ENCODE measurements around the gene PRR14.
"Not testable (repeated sequence)": the region's sequence is repeated elsewhere in the genome, so short reads cannot be mapped to it uniquely, and the experiment has no call there.

PRR14 gene

DNA sequence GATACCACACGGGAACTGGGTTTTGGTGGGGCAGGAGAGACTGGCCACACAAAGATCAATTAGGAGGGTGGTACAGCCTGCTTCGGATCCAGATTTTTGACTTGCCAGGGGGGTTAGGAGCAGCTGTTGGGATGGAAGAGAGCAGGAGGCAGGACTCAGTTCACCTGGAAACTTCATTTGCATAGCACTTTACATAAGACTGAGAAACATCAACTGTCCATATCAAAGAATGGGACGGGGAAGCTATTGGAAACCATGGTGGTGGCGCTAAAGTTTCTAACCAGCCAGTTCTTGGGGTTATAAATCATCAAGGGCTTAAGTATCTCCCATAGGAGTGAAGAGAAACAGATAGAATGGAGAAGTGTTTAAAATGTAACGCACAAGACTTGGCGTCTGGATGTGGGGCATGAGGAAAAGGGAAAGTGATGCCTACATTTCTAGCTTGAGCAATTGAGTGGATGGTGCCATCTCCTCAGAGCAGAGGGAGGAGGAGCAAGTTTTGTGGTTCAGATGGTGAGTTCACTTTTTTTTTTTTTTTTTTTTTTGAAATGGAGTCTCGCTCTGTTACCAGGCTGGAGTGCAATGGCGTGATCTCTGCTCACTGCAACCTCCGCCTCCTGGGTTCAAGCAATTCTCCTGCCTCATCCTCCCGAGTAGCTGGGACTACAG, 41.8 kb downstream of the PRR14 start:
- no peak for DNase-seq (ENCODE audit: low read depth)

DNA sequence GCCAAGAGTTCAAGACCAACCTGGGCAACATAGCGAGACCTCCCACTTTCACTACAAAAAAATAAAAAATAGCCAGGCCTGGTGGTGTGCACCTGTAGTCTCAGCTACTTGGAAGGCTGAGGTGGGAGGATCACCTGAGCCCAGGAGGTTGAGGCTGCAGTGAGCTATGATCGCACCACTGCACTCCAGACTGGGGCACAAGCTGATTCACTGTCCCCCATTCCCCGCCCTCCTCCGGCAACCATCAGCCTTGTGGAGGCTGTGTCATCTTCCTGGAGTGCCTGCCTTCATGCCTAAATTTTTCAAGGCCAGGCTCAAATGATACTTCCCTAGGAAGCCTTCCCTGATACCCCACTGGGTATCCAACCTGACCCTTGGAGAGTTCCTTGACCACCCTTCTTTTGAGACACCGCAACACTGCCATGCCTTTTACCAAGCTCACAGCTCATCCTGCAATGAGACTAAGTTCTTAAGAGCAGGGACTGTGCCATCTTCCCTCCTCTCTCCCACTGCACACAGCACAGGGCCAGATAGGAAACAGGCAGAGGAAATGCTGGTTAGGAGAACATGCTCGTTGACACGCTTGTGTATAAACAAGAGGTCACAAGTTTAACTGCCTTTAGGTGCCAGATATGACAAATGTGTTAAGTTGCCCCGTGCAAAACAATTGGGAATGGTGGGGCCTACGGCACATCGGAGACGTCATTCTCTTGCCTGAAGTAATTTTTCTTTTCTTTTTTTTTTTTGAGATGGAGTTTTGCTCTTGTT, 44.4 kb downstream of the PRR14 start:
- no peak for DNase-seq (ENCODE audit: low read depth)

DNA sequence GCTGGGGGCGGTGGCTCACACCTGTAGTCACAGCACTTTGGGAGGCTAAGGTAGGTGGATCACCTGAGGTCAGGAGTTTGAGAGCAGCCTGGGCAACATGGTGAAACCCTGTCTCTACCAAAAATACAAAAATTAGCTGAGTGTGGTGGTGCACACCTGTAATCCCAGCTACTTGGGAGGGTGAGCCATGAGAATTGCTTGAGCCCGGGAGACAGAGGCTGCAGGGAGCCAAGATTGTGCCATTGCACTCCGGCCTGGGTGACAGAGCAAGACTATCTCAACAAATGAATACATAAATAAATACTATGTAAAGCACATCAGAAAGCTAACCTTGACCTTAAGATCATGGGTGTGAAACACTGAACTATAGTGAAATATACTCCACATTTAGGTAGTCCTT, 45.9 kb downstream of the PRR14 start:
- not testable (repeated sequence) for DNase-seq (ENCODE audit: low read depth)

DNA sequence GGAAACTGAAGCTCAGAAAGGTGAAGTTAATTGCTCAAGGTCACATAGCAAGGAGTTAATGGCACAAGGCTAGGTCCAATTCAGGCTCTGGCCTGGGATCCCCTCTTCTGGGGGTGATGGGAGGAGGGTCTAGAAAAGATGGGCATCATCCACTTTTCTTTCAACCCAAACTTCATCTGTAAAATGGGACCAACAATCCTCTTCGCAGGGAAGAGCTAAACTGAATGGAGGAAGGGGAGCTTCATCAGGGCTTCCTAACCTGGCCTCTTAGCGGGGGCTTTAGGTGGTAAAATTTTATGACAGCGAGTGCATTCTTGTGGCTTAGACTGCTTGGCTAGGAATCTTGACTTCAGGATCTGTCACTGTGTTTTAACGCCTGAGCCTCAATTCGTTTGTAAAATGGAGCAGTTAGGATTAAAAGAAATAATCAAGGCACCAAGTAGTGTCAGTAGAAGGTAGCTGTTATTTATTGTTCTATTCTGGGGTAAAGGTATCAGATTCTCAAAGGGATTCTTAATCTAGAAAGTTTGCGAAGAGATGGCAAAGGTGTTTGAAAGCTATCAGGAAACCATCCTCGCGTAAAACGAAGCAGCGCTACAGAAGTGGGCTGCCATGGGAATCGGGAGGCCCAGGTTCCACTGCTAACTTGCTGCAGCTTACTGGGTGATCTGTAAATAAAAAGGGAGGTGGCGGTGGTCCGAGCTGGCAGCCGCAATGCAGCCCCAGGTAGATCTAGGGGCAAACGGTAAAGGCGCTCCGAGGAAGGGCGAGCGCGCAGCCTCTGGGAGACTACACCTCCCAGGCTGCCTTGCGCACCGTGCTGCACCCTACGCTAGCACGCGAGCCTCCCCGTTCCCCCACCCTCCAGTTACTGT, 46.7 kb downstream of the PRR14 start:
- no peak for DNase-seq (ENCODE audit: low read depth)

DNA sequence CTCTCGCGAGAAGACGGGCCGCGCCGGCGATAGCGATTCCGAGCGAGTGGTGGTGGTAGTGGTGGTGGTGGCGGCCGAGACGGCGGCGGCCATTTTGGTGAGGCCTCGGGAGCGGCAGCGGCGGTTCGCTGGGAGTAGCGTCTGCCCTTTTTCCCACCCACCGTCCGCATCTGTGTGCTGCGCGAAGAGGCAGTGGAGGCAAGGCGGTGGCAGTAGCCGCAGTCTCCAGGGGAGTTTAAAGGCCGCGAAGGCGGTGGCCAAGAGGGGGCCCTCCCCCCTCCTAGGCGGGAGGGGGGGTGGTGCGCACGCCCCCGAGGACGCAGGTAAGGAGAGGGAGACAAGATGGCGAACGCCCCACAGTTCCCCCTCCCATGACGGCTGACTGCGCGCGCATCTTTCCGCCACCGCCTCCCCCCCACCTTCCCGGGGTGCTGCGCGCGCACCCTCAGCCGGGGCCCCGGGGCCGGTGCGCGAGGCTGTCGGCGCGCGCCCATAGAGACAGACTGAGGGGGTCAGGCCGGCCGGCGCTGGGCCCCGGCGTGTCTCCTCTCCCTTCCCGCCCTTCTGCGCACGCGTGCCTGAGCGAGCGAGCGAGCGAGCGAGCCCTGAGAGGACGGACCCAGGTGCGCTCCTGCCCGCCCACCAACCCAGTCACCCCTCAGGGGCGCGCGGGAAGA, 47.5 kb downstream of the PRR14 start:
- DNase-seq (ENCODE audit: low read depth), result peak; percentile 98

DNA sequence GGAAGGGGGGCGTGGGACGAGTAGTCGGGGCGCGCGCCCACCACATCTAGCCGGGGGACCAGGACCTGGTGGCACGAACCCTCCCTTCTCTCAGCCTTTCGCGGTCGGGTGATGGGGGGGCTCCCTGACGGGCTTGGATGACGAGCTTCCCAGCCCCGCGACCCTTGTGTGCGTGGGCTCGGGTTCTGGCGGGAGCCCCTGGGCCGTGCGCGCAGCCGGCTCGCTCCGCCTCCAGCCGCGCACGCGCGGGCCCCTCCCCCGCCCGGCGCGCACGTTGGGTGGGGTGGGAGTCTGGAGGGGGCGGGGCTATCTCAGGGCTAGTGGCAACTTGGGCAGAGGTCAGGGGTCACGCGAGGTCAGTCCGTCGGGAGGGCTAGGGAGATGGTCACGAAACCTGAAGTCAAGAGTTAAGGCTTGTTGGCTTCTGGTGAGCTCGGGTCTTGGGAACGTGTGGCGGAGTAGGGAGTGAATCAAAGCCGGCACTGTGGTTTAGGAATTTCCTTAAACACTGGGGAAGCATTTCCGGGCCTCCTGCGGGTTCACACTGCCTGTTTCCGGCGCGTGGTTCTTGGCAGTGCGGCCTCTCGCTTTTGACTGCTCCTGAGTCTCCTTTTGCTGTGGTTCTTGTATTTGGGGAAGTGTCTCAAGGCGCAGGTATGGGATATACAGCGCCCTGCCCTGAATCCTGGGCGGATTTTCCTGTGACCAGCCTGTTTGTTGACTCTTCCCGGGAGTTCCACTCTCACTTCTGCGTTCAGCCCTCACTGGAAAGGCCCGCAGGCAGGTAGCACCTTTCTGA, 48.3 kb downstream of the PRR14 start, which contains the start of gene SRCAP:
TSS of gene SRCAP (plus strand) at position 356 of the 799 bp plus-strand sequence. CDS start 1,654 bp downstream, outside the sequence.
- DNase-seq (ENCODE audit: low read depth), result peak; percentile 73

DNA sequence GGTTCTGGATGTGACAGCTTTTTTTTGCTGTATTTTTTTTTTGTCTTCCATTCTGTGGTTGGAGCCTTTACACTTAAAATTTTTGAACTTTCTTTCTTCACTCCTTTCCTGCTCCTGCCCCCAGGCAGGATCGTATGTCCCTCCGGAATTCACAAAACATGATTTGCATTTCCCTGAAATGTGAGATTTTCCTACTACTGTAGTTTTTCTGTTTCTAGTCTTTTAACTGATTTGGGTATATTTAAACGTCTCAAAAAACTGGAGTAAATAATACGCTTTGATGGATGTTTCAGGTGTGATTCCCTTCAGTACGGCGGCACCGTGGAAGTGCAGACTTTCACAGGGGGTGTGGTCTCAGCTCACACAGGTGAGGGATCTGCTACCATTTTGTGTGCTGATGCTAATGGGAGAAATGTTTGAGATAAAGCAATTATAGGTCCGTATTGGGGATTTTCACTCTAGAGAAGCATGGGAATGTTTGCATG, 48.9 kb downstream of the PRR14 start:
- no peak for DNase-seq (ENCODE audit: low read depth)

DNA sequence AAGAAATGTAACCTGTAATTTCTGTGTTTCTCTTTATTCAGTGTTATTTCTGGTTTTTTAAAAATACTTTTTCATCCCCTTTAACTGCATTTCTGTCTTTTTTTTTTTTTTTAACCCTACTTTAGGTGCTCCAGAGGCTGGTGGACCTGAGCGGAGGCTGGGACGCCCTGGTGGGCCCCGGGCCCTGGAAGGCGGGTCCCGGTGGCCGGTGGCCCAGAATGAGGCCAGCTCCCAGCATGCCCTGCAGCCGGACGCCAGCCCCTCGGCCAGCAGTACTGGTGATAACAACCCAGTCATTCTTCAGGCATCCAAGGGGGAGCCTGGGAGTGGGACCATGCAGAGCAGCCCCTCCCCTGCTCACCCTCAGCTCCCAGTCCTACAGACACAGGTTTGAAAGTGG, 49.7 kb downstream of the PRR14 start:
- DNase-seq (ENCODE audit: low read depth), result no peak

DNA sequence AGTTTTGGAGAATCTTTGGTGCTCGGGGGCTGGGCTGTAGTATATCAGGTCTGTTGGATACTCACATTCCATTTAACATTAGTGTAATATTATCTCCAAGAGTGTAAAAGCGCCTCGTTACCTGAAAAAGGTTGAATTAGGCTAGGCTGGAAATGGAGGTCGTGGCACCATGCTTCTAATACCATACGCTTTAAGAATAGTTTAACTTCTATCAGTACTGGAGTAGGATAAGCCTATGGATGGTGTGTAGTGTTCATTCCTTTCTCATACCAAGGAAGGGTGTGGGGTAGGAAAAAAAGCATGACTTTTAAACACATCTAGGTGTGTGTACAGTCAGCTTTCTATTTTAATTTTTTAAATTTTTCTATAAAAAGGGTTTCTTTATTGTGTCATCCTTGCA, 50.2 kb downstream of the PRR14 start:
- no peak for DNase-seq (ENCODE audit: low read depth)

DNA sequence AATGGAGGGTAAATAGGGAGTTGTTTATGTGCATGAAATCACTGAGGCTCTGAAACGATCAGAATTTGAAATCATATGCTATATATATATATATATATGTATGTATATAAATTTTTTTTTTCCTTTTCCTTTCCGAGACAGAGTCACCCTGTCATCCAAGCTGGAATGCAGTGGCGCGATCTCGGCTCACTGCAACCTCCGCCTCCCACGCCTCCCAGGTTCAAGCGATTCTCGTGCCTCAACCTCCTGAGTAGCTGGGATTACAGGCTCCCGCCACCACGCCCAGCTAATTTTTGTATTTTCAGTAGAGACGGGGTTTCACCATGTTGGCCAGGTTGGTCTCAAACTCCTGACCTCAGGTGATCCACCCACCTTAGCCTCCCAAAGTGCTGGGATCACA, 52.3 kb downstream of the PRR14 start:
- not testable (repeated sequence) for DNase-seq (ENCODE audit: low read depth)

DNA sequence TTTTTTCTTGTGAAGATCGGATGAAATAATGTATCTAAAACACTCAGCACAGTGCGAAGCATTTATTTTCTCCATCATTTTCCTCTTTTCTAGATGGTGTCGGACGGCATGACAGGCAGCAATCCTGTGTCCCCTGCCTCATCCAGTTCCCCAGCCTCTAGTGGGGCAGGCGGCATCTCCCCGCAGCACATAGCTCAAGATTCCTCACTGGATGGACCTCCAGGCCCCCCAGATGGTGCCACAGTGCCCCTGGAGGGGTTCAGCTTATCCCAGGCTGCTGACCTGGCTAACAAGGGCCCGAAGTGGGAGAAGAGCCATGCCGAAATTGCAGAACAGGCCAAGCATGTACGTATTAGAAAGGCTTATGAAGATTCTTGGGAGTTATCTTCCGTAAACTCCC, 53.2 kb downstream of the PRR14 start:
- no peak for DNase-seq (ENCODE audit: low read depth)
